ENCODE results near the gene MTMR10. TPM values are rescaled to one million over a fixed set of nuclear protein-coding genes. Genes with fewer than 3 reads are reported as not detected.

MTMR10 gene
- polyA plus RNA-seq, 1 of the 3 experiments (the other 2 are of a cell fraction), result 6.4 TPM

GRCh38 chr15:30999729-31000128 lies 8.3 kb upstream of the MTMR10 start:
- DNase-seq, result no peak
- Histone ChIP-seq H3K79me2 (ENCODE audit: insufficient read depth) (no peaks in the 10 kb centered on the region), H3K36me3 (replicated peaks in 1 of 2; ENCODE audit: control insufficient read depth in 1 of 2, insufficient read depth in 2 of 2, low read length in 1 of 2) (no peaks in the 10 kb centered on the region), H3K9me3 (no peaks in the 10 kb centered on the region), H4K20me1 (ENCODE audit: insufficient read depth) (no peaks in the 10 kb centered on the region), H3K27ac (ENCODE audit: low read depth in 2 of 2, low read length in 1 of 2) (no peak overlapping the region), H3K4me3 (ENCODE audit: low read depth in 2 of 2, low read length in 1 of 2) (no peak overlapping the region), H3K4me1 (ENCODE audit: control insufficient read depth in 1 of 2, insufficient read depth in 2 of 2, low read depth in 1 of 2, low read length in 1 of 2) (no peaks in the 10 kb centered on the region; a peak in 1 of 4 replicates), H3K9me2 (no peaks in the 10 kb centered on the region), H3K9ac (no peak overlapping the region), H3K4me2 (no peak overlapping the region), H3K27me3 (ENCODE audit: insufficient read depth) (no peaks in the 10 kb centered on the region), H3F3A (replicated peaks; ENCODE audit: insufficient read depth) (no peaks in the 10 kb centered on the region), H2AFZ (ENCODE audit: low read depth) (no peak overlapping the region)
- POLR2A ChIA-PET, result no interaction called here
- TF ChIP-seq MXI1 (IDR thresholded peaks at IDR 0.05; ENCODE audit: low read depth, low read length) (no peak), YY1 (IDR thresholded peaks at IDR 0.05; ENCODE audit: low read depth) (no peak), REST (IDR thresholded peaks at IDR 0.05; ENCODE audit: low read depth, low read length) (no peak), EP300 (IDR thresholded peaks at IDR 0.05; ENCODE audit: borderline replicate concordance in 1 of 2, low read depth in 1 of 2, low read length in 1 of 2) (no peak), NFIC (IDR thresholded peaks at IDR 0.05; ENCODE audit: borderline replicate concordance) (no peak), FOSL2 (IDR thresholded peaks at IDR 0.05; ENCODE audit: borderline replicate concordance, low read depth) (no peak), CTCF (IDR thresholded peaks at IDR 0.05) (no peak), USF2 (IDR thresholded peaks at IDR 0.05; ENCODE audit: borderline replicate concordance, low read depth, low read length) (no peak)
- CTCF ChIA-PET, result interaction anchor here (1.3 kb wide), 1 partner anchor 9 kb away, joined by 4 read pairs; no protein-coding TSS in a partner anchor
- WGBS (ENCODE audit: low lambda C conversion rate), result 72% methylated on average over 3 of the region's 3 CpGs

- H3K27me3 ChIP-seq (ENCODE audit: insufficient read depth), result no peaks in the 10 kb centered on the region
- POLR2A ChIA-PET, result no interaction called here
- no peak overlapping the region for H3K4me3 ChIP-seq (ENCODE audit: low read depth in 2 of 2, low read length in 1 of 2)
- 75% methylated on average over 1 of the region's 1 CpG for WGBS (ENCODE audit: low lambda C conversion rate)
- no peak overlapping the region for H3K4me2 ChIP-seq
- no peak for DNase-seq
- no peak overlapping the region for H3K27ac ChIP-seq (ENCODE audit: low read depth in 2 of 2, low read length in 1 of 2)
- CTCF ChIA-PET, result no interaction called here
- H2AFZ ChIP-seq (ENCODE audit: low read depth), result no peak overlapping the region
- no peak overlapping the region for H3K9ac ChIP-seq
- peaks cover 0 to 3% of the 10 kb centered on the region in 2 experiments; a peak in 1 of 4 replicates for H3K4me1 ChIP-seq (ENCODE audit: control insufficient read depth in 1 of 2, insufficient read depth in 2 of 2, low read depth in 1 of 2, low read length in 1 of 2)
- no peaks in the 10 kb centered on the region for H3K9me3 ChIP-seq
- no peaks in the 10 kb centered on the region for H4K20me1 ChIP-seq (ENCODE audit: insufficient read depth)
- H3K9me2 ChIP-seq, result no peaks in the 10 kb centered on the region
- no peaks in the 10 kb centered on the region for H3K36me3 ChIP-seq (replicated peaks in 1 of 2; ENCODE audit: control insufficient read depth in 1 of 2, insufficient read depth in 2 of 2, low read length in 1 of 2)
- H3K79me2 ChIP-seq (ENCODE audit: insufficient read depth), result no peaks in the 10 kb centered on the region
- H3F3A ChIP-seq (replicated peaks; ENCODE audit: insufficient read depth), result no peaks in the 10 kb centered on the region
- TF ChIP-seq FOXJ3 (CRISPR knock-in tag; IDR thresholded peaks at IDR 0.05) (no peak), YY1 (IDR thresholded peaks at IDR 0.05; ENCODE audit: low read depth) (no peak), ELF1 (IDR thresholded peaks at IDR 0.05) (no peak), ZBTB33 (IDR thresholded peaks at IDR 0.05; ENCODE audit: borderline replicate concordance, low read depth) (no peak), NFIC (IDR thresholded peaks at IDR 0.05; ENCODE audit: borderline replicate concordance) (no peak), GABPA (IDR thresholded peaks at IDR 0.05; ENCODE audit: low read depth) (no peak), SIN3A (IDR thresholded peaks at IDR 0.05; ENCODE audit: borderline replicate concordance, low read depth, low read length) (no peak), RAD21 (IDR thresholded peaks at IDR 0.05; ENCODE audit: low read length) (no peak), RCOR1 (IDR thresholded peaks at IDR 0.05; ENCODE audit: low read length) (no peak), IRF3 (IDR thresholded peaks at IDR 0.05; ENCODE audit: low read depth, low read length) (no peak), POLR2AphosphoS5 (IDR thresholded peaks at IDR 0.05; ENCODE audit: low read depth, low read length) (no peak), USF1 (IDR thresholded peaks at IDR 0.05; ENCODE audit: borderline replicate concordance, low read depth) (no peak)
Measured at GRCh38 chr15:30997270-30997669, 5.8 kb upstream of the MTMR10 start.
